Measurements from ENCODE around the gene TRPV5. TPM values are rescaled to one million over a fixed set of nuclear protein-coding genes. Genes with fewer than 3 reads are reported as not detected.
A peak's percentile ranks its signal among the peaks of the same experiment; 100 is the strongest.

The TRPV5 gene
- total RNA-seq, 6 donors from 2014 or later = not detected

- Histone ChIP-seq H3K4me1 (no peaks in the 10 kb centered on the region), H3K36me3 (no peaks in the 10 kb centered on the region), H3K27ac (no peak overlapping the region), H3K9me3 (no peaks in the 10 kb centered on the region), H3K4me3 (no peak overlapping the region), H3K27me3 (no peaks in the 10 kb centered on the region)
- DNase-seq (no peak), ATAC-seq (ENCODE audit: low FRiP score in 2 of 2) (no peak)
- 88 to 94% methylated on average over 11 of the region's 11 CpGs for WGBS, 2 donors
- TF ChIP-seq POLR2A (IDR thresholded peaks at IDR 0.05) (no peak), EP300 (IDR thresholded peaks at IDR 0.05) (no peak), CTCF (IDR thresholded peaks at IDR 0.05) (no peak)
Observed at GRCh38 chr7:142930126-142930730, 3.3 kb downstream of the TRPV5 start.

DNA sequence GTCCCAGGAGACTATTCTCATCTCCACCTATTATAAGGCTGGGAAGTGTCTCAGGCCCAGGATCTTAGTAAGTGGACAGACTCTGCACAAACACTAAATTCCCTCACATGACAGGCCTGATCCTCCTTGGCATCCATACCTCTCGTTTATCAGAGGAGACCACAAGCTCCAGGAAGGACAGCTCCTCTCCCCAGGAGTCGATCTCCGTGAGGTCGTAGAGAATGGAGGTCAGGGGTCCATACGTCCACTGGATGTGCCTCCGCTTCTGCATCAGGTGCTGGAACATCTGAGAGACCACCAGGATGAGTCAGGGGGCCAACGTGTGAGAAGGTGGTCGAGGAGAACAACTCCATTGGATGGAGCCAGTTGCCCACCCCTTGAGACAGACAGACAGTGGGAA is 5.6 kb downstream of the TRPV5 start:
- Histone ChIP-seq H3K4me1 (no peaks in the 10 kb centered on the region), H3K27ac (peak overlapping the region; percentile 57 to 78 (median 74)), H3K4me3 (no peak overlapping the region), H3K9me3 (no peaks in the 10 kb centered on the region), H3K27me3 (no peaks in the 10 kb centered on the region), H3K36me3 (no peaks in the 10 kb centered on the region)
- TF ChIP-seq EP300 (IDR thresholded peaks at IDR 0.05) (no peak), POLR2AphosphoS5 (IDR thresholded peaks at IDR 0.05) (no peak), CTCF (IDR thresholded peaks at IDR 0.05) (no peak), POLR2A (IDR thresholded peaks at IDR 0.05) (no peak)
- ATAC-seq (ENCODE audit: low FRiP score in 2 of 2) = no peak
- no peak for DNase-seq
- 78 to 81% methylated on average over 8 of the region's 8 CpGs for WGBS, 2 donors

- ATAC-seq (ENCODE audit: low FRiP score in 2 of 2) = peak; percentile 40 to 78
- H3K27ac ChIP-seq = peak overlapping the region; percentile 57 to 78 (median 74)
Observed at GRCh38 chr7:142927085-142927745, 6.3 kb downstream of the TRPV5 start.

GRCh38 chr7:142925413-142925812 is 8.1 kb downstream of the TRPV5 start:
- DNase-seq (no peak), ATAC-seq (ENCODE audit: low FRiP score in 2 of 2) (no peak)
- Histone ChIP-seq H3K4me1 (no peaks in the 10 kb centered on the region), H3K36me3 (no peaks in the 10 kb centered on the region), H3K4me3 (no peak overlapping the region), H3K27ac (no peak overlapping the region), H3K9me3 (no peaks in the 10 kb centered on the region), H3K27me3 (no peaks in the 10 kb centered on the region)
- WGBS, 2 donors = 80 to 81% methylated on average over 9 to 12 of the region's 12 CpGs
- TF ChIP-seq EP300 (IDR thresholded peaks at IDR 0.05) = no peak
- TF ChIP-seq CTCF (IDR thresholded peaks at IDR 0.05) = no peak
- TF ChIP-seq POLR2A (IDR thresholded peaks at IDR 0.05) = no peak
- TF ChIP-seq POLR2AphosphoS5 (IDR thresholded peaks at IDR 0.05) = no peak

More at GRCh38 chr7:142927085-142927745, 6.3 kb downstream of the TRPV5 start:
- Histone ChIP-seq H3K9me3 (no peaks in the 10 kb centered on the region), H3K27me3 (no peaks in the 10 kb centered on the region), H3K4me3 (no peak overlapping the region), H3K36me3 (no peaks in the 10 kb centered on the region), H3K4me1 (no peaks in the 10 kb centered on the region)
- no peak for DNase-seq
- TF ChIP-seq POLR2AphosphoS5 (IDR thresholded peaks at IDR 0.05) (peak in 1 of 2 donors; percentile 57), CTCF (IDR thresholded peaks at IDR 0.05) (no peak), EP300 (IDR thresholded peaks at IDR 0.05) (no peak), POLR2A (IDR thresholded peaks at IDR 0.05) (peak in 1 of 4 donors; percentile 19)
- WGBS, 2 donors = 44% methylated on average over 7 of the region's 7 CpGs

GRCh38 chr7:142923391-142923790 is 10.2 kb downstream of the TRPV5 start:
- Histone ChIP-seq H3K27ac (no peak overlapping the region), H3K4me3 (no peak overlapping the region), H3K36me3 (no peaks in the 10 kb centered on the region), H3K27me3 (no peaks in the 10 kb centered on the region), H3K9me3 (no peaks in the 10 kb centered on the region), H3K4me1 (no peaks in the 10 kb centered on the region)
- ATAC-seq (ENCODE audit: low FRiP score in 2 of 2) (no peak), DNase-seq (no peak)
- WGBS, 2 donors = 38 to 46% methylated on average over 2 of the region's 2 CpGs
- no peak for TF ChIP-seq POLR2A (IDR thresholded peaks at IDR 0.05)
- TF ChIP-seq EP300 (IDR thresholded peaks at IDR 0.05) = no peak

All from upper lobe of left lung (tissue), 6 donors.